Erythroblast (primary cell): ENCODE measurements around the gene ARHGAP42.
"Not testable (repeated sequence)": the region's sequence is repeated elsewhere in the genome, so short reads cannot be mapped to it uniquely, and the experiment has no call there.

ENCODE experiments used
- DNase-seq, 2 experiments: peaks; one replicate each; lab custom pipeline; 2025; lab: John Stamatoyannopoulos, UW
- GATA1 ChIP-seq: IDR thresholded peaks from 2 replicates; pipeline ENCODE4 v1.6.1; 2011; ENCODE audit warnings: low read depth, mild to moderate bottlenecking, control low read depth, low read length, moderate library complexity
- POLR2A ChIP-seq: IDR thresholded peaks from 2 replicates; pipeline ENCODE4 v1.6.1; 2011; ENCODE audit warnings: mild to moderate bottlenecking, low read length

The ARHGAP42 gene

DNA sequence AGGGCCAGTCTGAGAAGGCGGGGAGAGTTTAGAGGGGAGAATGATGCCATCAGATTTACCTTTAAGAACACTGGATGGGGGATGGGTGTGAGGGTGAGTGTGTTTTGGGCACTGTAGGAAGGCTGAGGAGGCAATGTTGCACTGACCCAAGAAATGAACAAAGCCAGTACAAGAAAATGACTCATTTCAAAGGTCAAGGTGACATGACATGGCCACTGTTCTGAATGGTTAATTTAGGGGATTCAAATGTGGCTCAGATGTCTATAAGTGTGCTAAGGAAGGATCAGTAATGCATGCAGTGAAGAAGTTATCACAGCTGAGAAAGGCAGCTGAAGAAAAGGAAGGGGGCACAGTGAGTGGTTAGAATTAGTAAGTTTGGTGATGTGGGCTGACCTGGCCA is 312.7 kb downstream of the ARHGAP42 start:
- TF ChIP-seq POLR2A (no peak), GATA1 (no peak)
- no peak for DNase-seq

DNA sequence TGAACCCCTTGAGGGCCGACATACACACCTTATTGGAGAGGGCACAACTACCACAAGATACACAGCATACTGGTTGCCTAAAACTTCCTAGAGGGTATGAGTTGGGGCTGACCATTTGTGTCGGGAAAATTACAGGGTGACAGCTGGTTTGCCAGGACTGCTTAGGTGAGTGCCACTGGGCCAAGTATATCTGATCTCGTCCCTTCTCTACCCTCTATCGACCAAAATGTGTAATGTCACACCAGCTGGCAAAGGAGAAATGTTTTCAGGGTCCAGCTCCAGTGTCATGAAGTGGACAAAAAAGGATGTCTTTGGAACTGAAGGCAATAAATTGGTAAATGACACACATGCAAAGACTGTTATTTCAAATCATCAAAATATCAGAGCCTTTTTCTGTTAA is 316.4 kb downstream of the ARHGAP42 start:
- TF ChIP-seq POLR2A, result no peak
- TF ChIP-seq GATA1, result no peak
- no peak for DNase-seq

DNA sequence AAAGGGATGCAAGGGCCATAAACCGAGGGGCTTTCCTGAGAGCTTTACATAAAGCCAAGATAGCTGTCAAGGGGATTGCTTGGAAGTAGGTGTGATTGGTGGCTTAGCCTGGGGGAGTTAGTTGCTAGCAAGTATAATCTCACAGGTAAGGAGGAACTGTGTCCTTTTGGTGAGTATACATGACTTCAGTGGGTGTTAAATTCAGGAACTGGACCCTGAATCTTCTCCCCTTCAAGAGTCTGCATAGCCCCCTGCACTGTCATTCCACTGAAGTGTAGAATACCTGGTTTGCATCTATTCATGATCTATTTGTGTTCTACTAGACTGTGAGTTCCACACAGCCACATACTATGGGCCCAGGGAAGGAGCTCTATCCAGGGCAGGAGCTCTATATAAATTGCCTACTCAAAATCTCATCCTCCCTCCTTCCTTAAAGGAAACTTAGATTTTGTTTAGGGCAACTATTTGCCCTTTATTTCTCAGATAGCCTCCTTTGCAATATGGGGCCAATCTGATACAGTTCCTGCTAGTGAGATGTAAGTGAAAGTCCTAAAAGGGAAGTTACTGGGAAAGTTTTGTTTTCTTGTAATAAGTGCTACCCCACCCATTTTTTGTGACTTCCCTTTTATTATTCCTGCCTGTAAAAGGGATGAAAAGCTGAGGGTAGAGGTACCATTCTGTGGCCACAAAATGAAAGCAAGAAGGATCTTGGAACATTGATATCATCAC is 322.0 kb downstream of the ARHGAP42 start:
- no peak for TF ChIP-seq GATA1
- no peak for TF ChIP-seq POLR2A
- no peak for DNase-seq

DNA sequence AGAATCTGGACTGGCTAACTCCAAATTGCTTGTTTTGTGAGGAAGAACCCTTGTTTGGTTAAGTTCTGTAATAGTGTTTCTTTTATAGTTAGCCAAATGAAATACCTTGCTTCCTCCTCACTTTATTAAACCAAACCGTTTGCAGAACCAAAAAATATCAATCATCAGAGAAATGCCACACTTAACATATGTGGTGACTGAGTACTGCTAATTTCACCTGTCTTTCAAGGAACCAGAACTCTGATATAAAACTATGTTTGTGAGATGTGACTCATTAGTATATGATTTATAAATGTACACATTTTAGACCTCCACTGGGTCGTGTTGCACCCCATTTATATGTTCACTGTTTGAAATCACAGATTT is 322.6 kb downstream of the ARHGAP42 start:
- no peak for TF ChIP-seq GATA1
- TF ChIP-seq POLR2A, result no peak
- no peak for DNase-seq

DNA sequence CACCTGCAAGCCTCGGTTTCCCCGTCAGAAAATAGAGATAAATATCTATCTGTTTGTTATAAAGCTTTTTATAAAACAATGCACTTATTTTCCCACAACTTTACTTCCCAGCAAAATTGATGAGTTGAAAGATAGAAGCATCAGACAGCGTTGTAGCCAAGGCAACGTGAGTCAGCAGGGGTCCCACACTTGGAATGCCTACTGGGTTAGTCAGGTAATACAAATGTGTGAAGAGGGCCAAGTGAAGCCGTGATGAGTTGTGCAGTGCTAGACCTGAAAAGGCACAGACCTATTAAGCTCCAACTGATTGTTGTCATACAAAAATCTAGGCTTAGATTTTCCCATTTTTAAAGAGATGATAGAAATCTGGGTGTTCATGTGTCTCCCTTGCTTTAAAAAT is 323.8 kb downstream of the ARHGAP42 start:
- DNase-seq, result no peak
- no peak for TF ChIP-seq POLR2A
- TF ChIP-seq GATA1, result no peak

DNA sequence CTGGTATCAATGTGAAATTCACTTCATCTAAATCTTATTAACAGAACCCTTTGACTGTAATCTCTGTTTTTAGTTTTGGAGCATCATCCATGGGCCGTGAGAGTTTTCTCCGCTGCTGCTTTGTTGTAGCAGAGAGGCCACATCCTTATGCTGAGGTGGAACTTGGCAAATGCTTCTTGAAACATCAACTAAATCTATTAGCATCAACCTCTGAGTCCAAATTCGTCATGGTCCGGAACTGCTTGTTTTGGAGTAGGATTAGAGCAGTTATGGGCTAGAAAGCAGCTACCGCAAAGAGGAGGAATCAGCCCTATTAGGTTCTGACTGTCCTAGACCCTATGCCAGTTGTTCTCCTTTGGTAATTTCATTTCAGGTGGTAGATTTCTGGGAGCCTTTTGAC is 324.8 kb downstream of the ARHGAP42 start:
- DNase-seq, result no peak
- TF ChIP-seq POLR2A, result no peak
- TF ChIP-seq GATA1, result no peak

DNA sequence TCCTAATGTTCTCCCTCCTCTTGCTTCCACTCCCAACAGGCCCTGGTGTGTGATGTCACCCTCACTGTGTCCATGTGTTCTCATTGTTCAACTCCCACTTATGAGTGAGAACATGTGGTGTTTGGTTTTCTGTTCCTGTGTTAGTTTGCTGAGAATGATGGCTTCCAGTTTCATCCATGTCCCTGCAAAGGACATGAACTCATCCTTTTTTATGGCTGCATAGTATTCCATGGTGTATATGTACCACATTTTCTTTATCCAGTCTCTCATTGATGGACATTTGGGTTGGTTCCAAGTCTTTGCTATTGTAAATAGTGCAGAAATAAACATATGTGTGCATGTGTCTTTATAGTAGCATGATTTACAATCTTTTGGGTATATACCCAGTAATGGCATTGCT is 326.6 kb downstream of the ARHGAP42 start:
- DNase-seq, result not testable (repeated sequence)

DNA sequence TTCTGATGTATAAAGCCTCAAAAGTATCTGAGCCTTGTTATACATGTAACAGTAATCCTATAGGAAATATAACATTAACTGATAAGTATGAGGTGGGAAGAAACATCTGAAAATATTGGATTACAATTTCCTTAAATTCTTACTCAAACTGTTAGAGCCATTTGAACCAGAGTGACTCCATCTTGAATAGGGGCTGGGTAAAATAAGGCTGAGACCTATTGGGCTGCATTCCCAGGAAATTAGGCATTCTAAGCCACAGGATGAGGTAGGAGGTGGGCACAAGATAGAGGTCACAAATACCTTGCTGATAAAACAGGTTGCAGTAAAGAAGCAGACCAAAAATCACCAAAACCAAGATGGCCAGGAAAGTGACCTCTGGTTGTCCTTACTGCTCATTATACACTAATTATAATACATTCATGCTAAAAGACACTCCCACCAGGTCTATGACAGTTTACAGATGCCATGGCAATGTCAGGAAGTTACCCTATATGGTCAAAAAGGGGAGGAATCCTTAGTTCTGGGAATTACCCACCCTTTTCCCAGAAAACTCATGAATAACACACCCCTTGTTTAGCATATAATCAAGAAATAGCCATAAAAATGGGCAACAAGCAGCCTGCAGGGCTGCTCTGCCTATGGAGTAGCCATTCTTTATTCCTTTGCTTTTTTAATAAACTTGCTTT is 327.7 kb downstream of the ARHGAP42 start:
- TF ChIP-seq GATA1 (no peak), POLR2A (no peak)
- no peak for DNase-seq

DNA sequence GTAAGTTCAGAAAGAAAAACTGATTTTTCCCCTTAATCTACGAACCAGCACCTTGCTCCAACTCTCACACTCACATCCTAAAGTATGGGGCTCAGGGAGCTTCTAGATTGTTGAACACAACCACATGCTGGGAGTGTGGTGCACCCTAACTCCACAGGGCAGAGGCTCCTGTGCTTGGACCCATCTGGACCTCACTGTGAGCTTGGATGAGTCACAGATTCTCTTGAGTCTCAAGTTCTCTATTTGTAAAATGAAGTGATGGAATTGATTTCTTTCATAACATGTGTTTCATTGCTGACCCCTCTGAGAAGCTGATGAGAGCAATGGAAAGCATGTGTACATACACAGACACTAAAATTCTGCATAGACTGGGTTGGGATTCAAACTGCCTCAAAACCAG is 332.8 kb downstream of the ARHGAP42 start:
- no peak for DNase-seq
- no peak for TF ChIP-seq POLR2A
- no peak for TF ChIP-seq GATA1

DNA sequence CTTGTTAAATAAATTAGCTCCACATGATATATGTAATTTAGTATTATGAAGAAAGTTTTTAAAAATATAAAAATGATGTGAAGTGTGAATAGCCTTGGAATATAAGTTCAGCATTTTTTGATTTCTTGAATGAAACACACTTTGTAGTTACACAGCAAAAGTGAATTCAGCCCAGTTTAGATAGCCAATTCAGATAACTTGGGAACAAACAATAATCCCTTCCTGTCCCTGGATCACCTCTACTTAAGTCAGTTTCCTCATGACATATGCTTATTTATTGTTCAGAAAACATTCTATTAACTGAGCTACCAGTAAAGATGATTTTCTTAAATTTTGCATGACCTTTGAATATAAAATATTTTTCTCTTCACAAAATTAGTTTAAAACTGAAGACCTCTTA is 335.2 kb downstream of the ARHGAP42 start:
- DNase-seq, result no peak
- TF ChIP-seq POLR2A (no peak), GATA1 (no peak)

DNA sequence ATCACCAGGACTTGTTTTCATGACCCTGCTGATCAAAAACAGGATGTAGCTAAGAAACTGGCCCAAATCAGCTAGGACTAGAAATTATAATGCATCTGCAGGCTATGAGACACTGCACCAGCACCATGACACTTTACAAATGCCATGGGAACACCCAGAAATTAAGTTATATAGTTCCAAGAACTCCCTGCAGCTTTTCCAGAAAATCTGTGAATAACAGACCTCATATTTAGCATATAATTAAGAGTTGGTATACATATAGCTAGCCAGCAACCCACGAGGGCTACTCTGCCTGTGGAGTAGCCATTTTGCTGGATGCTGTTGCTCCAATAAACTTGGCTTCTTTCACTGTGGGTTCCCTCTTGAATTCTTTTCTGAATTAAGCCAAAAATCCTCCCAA is 341.6 kb downstream of the ARHGAP42 start:
- TF ChIP-seq POLR2A, result no peak
- no peak for TF ChIP-seq GATA1
- no peak for DNase-seq

DNA sequence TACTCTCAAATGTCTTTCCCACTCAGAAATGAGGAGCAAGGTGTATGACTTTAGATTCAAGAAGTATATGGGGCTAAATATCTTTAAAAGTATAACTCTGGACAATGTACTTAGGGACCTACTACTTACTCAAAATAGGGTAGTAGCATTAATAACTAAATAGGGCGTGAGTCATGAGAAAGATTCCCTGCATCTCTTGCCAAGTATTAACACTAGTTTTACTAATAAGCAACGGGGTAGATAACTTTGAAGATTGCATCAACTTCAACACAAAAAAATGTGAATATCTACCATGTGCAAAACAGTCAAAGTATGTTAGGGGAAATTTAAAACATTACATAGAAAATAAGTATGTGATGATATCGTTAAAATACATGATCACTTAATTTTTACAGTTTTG is 342.9 kb downstream of the ARHGAP42 start:
- TF ChIP-seq GATA1, result no peak
- TF ChIP-seq POLR2A, result no peak
- no peak for DNase-seq

DNA sequence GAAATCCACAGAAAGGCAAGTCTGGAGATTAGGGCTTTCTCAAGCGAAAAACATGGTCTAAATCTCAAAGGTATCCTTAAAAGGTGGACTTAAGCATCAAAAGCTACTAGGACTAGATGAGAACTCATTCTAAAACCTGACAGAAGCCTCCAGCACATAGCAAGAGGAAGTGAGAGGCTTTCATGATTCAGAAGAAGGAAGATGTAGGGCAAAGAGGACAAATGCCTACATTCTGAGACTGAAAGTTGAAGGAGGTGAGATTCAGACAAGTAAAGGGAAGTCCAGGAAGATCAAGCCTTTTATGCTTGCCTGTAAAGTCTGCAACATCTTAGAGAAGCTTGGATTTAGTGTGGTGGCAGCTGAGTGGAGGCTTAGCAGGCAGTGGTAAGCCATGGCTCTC is 343.6 kb downstream of the ARHGAP42 start:
- TF ChIP-seq GATA1 (no peak), POLR2A (no peak)

DNA sequence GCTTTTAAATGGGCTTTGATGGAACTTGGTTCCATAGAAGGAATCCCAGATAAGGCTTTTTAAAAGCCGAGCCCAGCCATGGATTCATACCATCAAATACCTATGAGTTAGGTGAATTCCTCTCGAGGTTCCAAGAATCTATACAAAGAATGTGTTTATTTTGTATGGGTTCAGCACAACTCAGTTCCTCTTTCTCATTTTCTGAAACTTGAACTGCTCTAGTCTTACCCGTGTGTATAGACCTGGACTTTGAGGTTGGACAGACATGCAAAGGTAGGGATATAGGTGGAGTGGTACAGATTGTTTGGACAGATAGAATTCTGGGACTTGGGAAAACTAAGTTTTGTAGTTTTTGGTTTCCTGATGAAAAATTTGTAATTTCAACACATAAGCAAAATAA is 344.6 kb downstream of the ARHGAP42 start:
- no peak for DNase-seq
- TF ChIP-seq POLR2A (no peak), GATA1 (no peak)

More for the DNA sequence above, 343.6 kb downstream of the ARHGAP42 start:
- DNase-seq, result no peak

DNA sequence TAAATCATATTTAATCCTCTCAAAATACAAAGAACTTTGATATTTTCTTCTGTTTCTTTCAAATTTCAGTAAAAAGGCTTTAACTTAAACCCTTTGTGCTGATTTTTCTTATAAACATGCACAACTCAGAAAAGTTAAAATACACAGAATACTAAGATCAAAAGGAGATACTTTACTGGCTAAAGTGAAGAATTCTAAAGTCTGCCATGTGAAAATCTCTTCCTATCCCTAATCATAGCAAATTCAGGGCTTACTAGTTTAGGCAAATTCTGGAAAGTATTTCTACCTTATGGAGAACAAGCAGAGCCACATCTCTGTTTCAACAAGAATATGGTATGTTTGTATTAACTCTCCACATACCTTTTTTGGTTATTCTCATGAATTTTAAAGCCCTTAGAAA is 345.9 kb downstream of the ARHGAP42 start:
- TF ChIP-seq POLR2A, result no peak
- no peak for TF ChIP-seq GATA1
- no peak for DNase-seq

DNA sequence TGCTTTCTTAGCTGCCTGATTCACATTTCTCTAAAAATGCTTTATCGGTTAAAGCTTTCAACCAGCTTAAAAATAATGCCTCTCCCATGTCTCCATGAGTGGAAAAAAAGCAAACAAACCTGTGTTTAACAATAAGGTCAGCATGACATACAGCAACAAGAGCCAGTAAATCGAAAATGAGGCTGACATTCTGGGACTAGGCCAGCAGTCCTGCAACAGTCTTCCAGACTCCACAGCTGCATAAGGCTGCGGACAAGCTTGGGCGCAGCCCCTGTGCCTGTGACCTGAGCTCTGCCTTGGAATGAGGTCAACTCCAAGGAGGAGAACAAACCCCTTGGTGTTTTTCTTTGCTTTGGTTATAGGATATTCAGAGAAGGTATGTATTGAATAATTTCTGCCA is 347.0 kb downstream of the ARHGAP42 start:
- DNase-seq, result no peak
- TF ChIP-seq POLR2A (no peak), GATA1 (no peak)
